WTC11 (cell line): Measurements from ENCODE around the gene VSX1.

Experiments used
- ESRRA ChIP-seq: sonication (generic); formaldehyde crosslinking; IDR thresholded peaks from 2 replicates; pipeline ENCODE4 v1.8.1; 2022; ENCODE audit warnings: mild to moderate bottlenecking, missing genetic modification reagents, borderline replicate concordance
- ZBTB21 ChIP-seq: sonication (generic); formaldehyde crosslinking; IDR thresholded peaks from 2 replicates; pipeline ENCODE4 v1.8.1; 2023; ENCODE audit warnings: mild to moderate bottlenecking, missing genetic modification reagents, borderline replicate concordance

DNA sequence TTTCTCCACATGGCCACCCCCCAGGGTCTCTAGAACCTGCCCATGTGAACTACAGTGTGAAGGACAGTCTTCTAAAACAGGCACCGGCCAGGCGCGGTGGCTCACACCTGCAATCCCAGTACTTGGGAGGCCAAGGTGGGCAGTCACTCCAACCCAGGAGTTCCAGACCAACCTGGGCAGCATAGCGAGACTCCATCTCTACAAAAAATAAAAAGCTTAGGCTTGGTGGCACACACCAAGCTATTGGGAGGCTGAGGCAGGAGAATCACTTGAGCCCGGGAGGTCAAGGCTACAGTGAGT, 37.7 kb downstream of the VSX1 start:
- TF ChIP-seq ESRRA (CRISPR knock-in tag): no peak
- no peak for TF ChIP-seq ZBTB21 (CRISPR knock-in tag)
